Measurements from ENCODE around the gene SLC35B1.

SLC35B1 gene

GRCh38 chr17:49688848-49689247 lies 18.9 kb downstream of the SLC35B1 start:
- no peak for TF ChIP-seq SIN3A (IDR thresholded peaks at IDR 0.05; ENCODE audit: borderline replicate concordance, insufficient read depth, low read length)
- no peak for TF ChIP-seq TAF1 (IDR thresholded peaks at IDR 0.05; ENCODE audit: borderline replicate concordance, insufficient read depth, low read length)
- TF ChIP-seq REST (IDR thresholded peaks at IDR 0.05; ENCODE audit: insufficient read depth in 1 of 2, low read depth in 2 of 2, low read length in 2 of 2), result no peak
- TF ChIP-seq FOXP2 (optimal IDR thresholded peaks at IDR 0.05; ENCODE audit: borderline replicate concordance, extremely low read depth, extremely low read length, insufficient read depth), result no peak
- TF ChIP-seq POLR2AphosphoS5 (IDR thresholded peaks at IDR 0.05; ENCODE audit: low read depth, low read length), result no peak

- TF ChIP-seq FOXP2 (optimal IDR thresholded peaks at IDR 0.05; ENCODE audit: borderline replicate concordance, extremely low read depth, extremely low read length, insufficient read depth) (no peak), TAF1 (IDR thresholded peaks at IDR 0.05; ENCODE audit: borderline replicate concordance, insufficient read depth, low read length) (no peak), SIN3A (IDR thresholded peaks at IDR 0.05; ENCODE audit: borderline replicate concordance, insufficient read depth, low read length) (peak; percentile 19; the same call in 1 of the 2 replicates)
These were observed 19.8 kb downstream of the SLC35B1 start for GRCh38 chr17:49687878-49688491.

GRCh38 chr17:49681106-49681979 lies 26.4 kb downstream of the SLC35B1 start:
- no peak for TF ChIP-seq SIN3A (IDR thresholded peaks at IDR 0.05; ENCODE audit: borderline replicate concordance, insufficient read depth, low read length)
- no peak for TF ChIP-seq REST (IDR thresholded peaks at IDR 0.05; ENCODE audit: insufficient read depth in 1 of 2, low read depth in 2 of 2, low read length in 2 of 2)
- TF ChIP-seq FOXP2 (optimal IDR thresholded peaks at IDR 0.05; ENCODE audit: borderline replicate concordance, extremely low read depth, extremely low read length, insufficient read depth), result no peak
- no peak for TF ChIP-seq TAF1 (IDR thresholded peaks at IDR 0.05; ENCODE audit: borderline replicate concordance, insufficient read depth, low read length)
- TF ChIP-seq POLR2AphosphoS5 (IDR thresholded peaks at IDR 0.05; ENCODE audit: low read depth, low read length), result no peak

GRCh38 chr17:49680314-49680713 lies 27.4 kb downstream of the SLC35B1 start:
- TF ChIP-seq SIN3A (IDR thresholded peaks at IDR 0.05; ENCODE audit: borderline replicate concordance, insufficient read depth, low read length), result no peak
- no peak for TF ChIP-seq REST (IDR thresholded peaks at IDR 0.05; ENCODE audit: insufficient read depth in 1 of 2, low read depth in 2 of 2, low read length in 2 of 2)
- no peak for TF ChIP-seq POLR2AphosphoS5 (IDR thresholded peaks at IDR 0.05; ENCODE audit: low read depth, low read length)
- no peak for TF ChIP-seq FOXP2 (optimal IDR thresholded peaks at IDR 0.05; ENCODE audit: borderline replicate concordance, extremely low read depth, extremely low read length, insufficient read depth)
- no peak for TF ChIP-seq TAF1 (IDR thresholded peaks at IDR 0.05; ENCODE audit: borderline replicate concordance, insufficient read depth, low read length)

- TF ChIP-seq REST (IDR thresholded peaks at IDR 0.05; ENCODE audit: insufficient read depth in 1 of 2, low read depth in 2 of 2, low read length in 2 of 2) (no peak), POLR2AphosphoS5 (IDR thresholded peaks at IDR 0.05; ENCODE audit: low read depth, low read length) (peak; percentile 72), FOXP2 (optimal IDR thresholded peaks at IDR 0.05; ENCODE audit: borderline replicate concordance, extremely low read depth, extremely low read length, insufficient read depth) (peak; percentile 100), SIN3A (IDR thresholded peaks at IDR 0.05; ENCODE audit: borderline replicate concordance, insufficient read depth, low read length) (no peak), TAF1 (IDR thresholded peaks at IDR 0.05; ENCODE audit: borderline replicate concordance, insufficient read depth, low read length) (peak; percentile 80; the same call in 1 of the 2 replicates)
These were observed 29.6 kb downstream of the SLC35B1 start, which contains the start of gene SPOP for GRCh38 chr17:49677933-49678847. SPOP (minus strand) TSS chr17:49678097; CDS start chr17:49622810, 55,287 bp downstream.
